ENCODE data around the gene ITLN2.

DNA sequence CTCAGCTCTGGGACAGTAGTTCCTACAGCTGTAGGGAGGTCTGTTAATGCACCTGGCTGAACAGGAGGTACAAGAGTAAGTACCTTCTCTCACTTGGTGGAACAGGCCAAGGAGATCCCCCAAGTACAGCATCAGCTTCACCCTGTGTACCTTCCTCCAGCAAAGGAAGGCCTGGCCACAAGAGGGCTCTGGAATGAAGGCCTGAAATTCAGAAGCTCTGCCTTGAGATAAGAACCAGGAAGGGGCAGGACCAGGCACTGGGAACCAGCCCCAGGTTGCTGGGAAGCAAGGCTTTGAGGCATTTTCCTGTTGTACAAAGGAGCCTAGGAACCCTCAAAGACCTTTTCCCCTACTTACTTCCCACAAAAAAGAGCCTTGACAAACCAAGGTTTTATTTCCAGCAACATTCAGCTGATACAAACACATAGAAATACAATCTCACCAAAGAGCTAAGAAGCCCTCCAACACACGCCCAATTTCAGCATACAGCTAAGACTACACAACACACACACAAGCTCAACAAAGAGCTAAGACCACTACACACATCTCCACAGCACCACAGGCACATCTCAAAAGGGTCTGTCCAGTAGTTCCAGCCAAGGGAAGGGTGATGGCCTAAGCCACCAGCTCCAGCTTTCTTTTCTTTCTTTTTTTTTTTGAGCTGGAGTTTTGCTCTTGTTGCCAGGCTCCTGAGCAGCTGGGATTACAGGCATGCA, 42.9 kb upstream of the ITLN2 start:
- TF ChIP-seq EZH2phosphoT487 (IDR thresholded peaks at IDR 0.05; ENCODE audit: low read depth) = no peak
- TF ChIP-seq, protein P1, sequence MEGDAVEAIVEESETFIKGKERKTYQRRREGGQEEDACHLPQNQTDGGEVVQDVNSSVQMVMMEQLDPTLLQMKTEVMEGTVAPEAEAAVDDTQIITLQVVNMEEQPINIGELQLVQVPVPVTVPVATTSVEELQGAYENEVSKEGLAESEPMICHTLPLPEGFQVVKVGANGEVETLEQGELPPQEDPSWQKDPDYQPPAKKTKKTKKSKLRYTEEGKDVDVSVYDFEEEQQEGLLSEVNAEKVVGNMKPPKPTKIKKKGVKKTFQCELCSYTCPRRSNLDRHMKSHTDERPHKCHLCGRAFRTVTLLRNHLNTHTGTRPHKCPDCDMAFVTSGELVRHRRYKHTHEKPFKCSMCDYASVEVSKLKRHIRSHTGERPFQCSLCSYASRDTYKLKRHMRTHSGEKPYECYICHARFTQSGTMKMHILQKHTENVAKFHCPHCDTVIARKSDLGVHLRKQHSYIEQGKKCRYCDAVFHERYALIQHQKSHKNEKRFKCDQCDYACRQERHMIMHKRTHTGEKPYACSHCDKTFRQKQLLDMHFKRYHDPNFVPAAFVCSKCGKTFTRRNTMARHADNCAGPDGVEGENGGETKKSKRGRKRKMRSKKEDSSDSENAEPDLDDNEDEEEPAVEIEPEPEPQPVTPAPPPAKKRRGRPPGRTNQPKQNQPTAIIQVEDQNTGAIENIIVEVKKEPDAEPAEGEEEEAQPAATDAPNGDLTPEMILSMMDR (IDR thresholded peaks at IDR 0.05; ENCODE audit: low read depth, low read length) = peak; percentile 74
